Activated gamma-delta T cell (primary cell): ENCODE data around the gene ECPAS.
"Not testable (repeated sequence)": the region's sequence is repeated elsewhere in the genome, so short reads cannot be mapped to it uniquely, and the experiment has no call there.

Experiments used
- DNase-seq: peaks from one replicate; lab custom pipeline; 2025; lab: John Stamatoyannopoulos, UW

ECPAS gene

DNA sequence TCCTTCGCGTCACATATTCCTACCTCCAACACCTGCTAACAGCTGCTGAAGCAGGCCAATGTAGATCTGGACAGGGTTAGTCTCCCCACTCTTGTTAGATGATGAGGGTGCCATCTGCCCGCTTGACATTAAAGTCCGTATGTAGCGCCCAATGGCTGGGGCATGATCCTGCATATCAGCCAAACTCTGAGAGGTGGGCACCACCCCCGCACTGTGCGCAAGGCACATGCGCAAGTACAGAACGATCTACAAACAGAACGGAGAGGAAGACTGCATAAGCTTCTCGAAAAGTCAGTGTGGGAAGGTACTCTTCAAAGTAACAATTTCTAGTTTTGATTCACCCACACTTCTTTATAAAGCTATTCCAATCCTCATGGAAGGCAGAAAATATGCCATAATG, 69.8 kb downstream of the ECPAS start:
- DNase-seq: no peak

- DNase-seq: no peak
Observed at GRCh38 chr9:111413996-111414395, 70.2 kb downstream of the ECPAS start.

- no peak for DNase-seq
Observed at GRCh38 chr9:111412280-111412679, 71.9 kb downstream of the ECPAS start.

DNA sequence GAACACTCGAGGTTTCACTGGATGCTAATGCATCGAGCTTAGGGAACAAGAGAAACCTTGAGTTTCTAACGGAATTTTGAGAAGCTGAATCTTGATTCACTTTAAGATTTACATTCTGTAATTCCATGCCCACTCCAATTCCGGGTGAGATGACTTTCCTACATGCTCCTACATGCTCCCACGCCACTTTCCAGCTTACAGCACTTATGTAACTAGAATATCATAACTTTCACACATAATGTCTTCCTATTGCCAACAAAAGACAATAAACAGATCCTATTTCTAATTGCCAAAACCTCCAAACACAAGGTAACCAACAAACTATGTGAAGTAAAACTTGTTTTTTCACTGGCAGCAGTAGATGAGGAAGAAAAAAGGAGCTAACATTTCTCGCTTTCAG, 72.9 kb downstream of the ECPAS start:
- no peak for DNase-seq

DNA sequence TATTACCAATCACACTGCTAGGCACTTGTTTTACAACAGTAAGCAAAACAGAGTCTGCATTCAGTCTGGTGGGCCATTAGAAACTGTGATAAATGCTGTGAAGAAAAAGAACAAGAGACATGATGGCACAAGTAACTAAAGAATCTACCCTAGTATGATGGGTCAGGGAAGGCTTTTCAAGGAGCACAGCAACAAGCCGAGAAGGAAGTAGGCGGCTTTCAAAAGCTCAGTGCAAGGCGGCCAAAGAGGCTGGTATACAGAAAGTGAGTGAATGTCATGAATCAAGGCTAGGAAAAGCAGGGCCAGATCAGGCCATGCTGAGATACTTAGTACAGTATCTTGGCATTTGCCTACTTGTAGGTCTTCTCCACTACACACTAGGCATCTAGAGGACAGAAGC, 76.4 kb downstream of the ECPAS start:
- no peak for DNase-seq

DNA sequence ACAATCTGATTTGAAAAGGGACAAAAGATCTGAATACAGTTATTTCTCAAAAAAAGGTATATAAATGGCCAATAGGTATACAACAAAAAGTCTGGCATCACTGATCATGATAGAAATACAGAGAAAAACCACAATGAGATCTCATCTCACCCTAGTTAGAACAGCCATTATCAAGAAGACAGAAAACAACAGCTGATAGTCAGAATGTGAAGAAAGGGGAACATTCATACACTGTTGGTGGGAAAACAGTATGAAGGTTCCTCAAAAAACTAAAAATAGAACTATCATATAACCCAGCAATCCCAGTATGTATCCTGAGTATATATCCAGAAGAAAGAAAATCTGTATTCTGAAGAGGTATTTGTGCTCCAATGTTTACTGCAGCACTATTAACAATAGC, 78.5 kb downstream of the ECPAS start:
- DNase-seq: no peak

- DNase-seq: not testable (repeated sequence)
Observed at GRCh38 chr9:111401486-111401885, 82.7 kb downstream of the ECPAS start.

DNA sequence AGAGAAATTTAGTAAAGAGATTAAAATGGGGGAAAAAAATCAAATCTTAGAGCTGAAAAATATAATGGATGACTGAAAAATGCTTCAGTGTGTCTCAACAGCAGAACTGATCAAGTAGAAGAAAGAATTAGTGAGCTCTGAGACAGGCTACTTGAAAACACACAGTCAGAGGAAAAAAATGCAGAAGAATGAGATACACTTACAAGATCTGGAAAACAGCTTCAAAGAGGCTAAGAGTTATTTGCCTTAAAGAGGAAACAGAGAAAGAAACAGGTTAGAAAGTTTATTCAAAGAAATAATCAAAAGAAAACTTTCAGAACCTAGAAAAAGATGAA, 83.7 kb downstream of the ECPAS start:
- no peak for DNase-seq

DNA sequence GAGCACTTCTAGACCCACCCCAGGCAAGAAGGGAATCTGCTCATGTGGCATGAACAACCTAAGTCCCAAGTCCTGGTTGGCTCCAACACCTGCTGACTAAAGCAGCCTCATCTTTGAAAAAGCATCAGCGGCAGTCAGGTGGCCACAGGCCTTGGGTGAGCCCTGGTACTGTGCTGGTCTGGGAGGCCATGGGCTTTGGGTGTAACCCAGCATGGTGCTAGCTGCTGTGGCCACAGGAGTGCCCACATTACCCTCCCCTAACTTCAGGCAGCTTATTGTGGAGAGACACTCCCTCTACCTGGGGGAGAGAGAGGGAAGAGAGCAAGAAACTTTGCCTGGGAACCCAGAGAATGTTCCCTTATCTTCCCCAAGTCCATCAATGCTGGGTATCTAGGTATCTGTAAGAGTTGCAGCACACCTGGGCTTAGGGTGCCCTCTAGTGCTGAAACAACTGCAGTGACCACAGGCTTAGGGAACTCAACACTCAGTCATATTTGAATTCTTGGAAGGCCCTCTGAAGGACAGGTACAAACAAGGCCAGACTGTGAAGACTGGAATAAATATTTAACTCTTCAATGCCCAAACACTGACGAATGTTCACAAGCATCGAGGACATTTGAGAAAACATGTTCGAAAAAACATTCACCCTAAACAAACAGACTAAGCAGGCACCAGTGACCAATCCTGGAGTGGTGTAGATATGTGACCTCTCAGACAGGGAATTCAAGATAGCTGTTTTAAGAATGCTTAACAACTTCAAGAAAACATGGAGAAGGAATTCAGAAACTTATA, 84.2 kb downstream of the ECPAS start:
- DNase-seq: no peak

- no peak for DNase-seq
Observed at GRCh38 chr9:111399211-111399739, 84.9 kb downstream of the ECPAS start.

GRCh38 chr9:111393971-111394370, 90.2 kb downstream of the ECPAS start:
- DNase-seq: no peak

DNA sequence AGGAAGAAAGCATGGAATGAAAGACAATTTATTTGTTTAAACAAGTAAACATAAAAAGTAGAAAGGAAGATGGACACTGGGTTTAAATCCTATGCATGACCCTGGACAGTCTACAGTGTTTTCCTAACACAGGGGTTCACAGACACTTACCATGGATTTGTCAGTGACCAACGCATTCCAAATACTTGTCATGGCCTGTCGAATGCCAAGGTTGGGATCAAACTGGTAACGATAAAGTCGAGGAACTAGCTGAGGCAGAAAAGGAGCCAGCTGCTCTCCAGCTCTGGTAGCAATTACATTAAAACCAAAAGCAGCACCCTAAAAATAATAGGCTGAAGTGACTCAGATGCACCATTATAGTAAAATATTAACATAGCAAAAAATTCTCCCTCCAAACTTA, 94.8 kb downstream of the ECPAS start:
- DNase-seq: no peak

- no peak for DNase-seq
Observed at GRCh38 chr9:111386386-111386785, 97.8 kb downstream of the ECPAS start.

DNA sequence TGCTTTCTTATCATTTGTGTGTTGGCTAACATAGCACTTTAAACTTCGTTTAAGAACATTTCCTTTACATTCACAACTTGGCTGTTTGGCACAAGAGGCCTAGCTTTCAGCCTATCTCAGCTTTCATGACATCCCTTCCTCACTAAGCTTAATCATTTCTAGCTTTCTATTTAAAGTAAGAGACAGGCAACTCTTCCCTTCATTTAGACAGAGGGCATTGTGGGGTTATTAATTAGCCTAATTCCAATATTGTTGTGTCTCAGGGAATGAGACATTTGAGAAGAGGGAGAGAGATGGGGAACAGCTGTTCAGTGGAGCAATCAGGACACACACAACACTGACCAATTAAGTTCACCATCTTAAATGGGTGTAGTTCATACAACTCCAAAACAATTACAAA, 103.2 kb downstream of the ECPAS start:
- no peak for DNase-seq

DNA sequence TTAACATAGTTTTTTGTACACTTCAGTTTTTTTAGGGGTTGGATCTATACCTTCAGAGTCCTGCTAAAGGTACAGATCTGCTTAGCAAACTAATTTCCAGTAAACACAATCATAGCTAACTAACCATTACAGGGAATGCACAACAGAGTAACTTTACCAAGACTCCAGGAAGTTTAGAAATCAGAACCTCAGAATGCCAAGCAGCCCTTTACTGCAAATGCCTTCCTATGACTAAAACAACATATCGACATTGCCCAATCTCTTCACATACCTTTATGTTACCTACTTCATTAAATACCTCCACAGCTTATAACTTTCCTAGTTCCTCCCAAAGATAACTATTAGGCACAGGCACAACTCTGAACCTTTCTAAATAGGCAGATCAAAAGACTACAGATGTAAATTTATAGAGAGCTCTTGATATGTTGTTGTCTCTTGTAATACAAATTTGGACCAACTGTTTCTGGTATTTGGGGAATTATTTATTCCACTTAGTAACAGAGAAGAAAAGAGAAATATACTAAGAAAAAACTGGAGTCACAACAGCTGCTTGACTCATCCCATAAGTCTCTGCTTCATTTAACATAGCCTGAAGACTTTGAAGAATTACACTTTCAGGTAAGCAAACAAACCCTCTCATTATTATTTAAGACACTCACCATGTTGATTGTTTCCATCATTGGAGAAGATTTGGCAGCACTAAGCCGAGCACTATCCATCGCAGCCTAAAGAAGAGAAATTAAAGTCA, 108.2 kb downstream of the ECPAS start:
- DNase-seq: no peak

- DNase-seq: no peak
Observed at GRCh38 chr9:111375062-111375461, 109.1 kb downstream of the ECPAS start.

DNA sequence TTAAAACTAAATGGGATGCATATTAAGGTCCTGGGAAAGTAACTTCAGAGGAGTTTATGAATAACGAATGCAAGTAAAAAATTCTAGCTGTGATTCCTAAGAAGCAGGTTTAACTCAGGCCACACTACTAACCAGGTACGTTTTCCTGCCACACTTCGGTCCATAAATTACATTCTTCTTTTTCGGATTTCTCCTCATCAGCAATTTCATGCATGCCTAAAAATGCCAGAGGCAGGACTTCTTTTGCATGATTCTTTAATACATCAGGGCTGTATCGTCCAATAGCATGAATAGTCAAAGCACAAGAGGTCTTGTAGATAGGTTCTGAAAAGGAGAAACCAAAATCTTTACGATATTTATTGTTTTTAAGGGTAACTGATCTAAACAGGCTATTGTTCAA, 111.9 kb downstream of the ECPAS start:
- no peak for DNase-seq

GRCh38 chr9:111366978-111367377, 117.2 kb downstream of the ECPAS start:
- no peak for DNase-seq

DNA sequence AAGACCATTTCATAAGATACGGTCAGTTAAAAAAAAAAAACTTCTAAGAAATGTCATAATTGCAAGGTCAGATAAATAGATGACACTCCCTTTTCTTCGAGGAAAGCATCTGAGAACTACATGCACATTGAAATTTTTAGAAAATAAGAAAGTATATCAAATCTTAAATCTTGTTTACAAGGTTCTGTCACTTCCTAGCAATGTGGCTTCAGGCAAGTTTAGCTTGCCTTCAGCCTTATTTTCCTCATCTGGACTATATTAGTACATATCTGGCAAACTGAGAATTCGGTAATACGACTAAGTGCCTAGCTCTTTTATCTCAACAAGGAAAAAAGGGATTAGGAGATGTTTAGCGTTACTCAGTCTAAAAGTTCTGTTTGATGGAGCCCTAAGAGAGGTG, 121.7 kb downstream of the ECPAS start:
- no peak for DNase-seq

- DNase-seq: no peak
Observed at GRCh38 chr9:111360881-111361280, 123.3 kb downstream of the ECPAS start.

DNA sequence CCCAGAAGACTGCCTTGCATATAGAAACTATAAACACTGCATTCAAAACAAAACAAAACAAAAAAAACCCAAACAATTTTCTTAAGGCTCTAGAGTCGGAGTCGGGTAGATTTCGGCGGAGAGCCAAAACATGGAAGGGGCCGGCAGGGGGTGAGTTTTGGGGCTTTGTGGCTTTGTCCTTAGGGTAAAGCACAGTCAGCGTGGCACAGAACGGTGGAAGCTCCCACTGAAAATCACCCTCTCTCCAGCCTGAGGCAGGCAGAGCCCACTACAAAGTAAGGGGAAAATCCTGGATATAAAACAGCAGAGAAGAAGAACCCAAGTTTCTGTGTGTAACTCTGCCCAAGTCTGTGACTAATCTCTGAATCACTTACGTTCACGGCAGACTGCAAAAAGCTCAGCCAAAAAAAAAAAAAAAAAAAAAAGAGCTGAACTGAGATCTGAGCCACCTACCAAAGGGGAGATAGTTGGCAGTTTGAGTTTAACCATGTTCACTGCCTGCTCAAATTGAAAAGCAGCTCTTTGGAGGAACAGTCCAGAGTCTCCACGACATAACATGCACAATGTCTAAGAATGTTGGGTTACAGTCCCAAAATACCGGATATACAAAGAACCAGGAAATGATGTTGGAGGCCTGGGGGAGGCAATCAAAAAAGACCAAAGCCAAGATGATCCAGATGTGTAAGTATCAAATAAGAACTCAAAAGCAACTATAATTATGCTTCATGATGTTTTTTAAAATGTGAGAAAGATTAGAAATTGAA, 127.5 kb downstream of the ECPAS start:
- DNase-seq: no peak

DNA sequence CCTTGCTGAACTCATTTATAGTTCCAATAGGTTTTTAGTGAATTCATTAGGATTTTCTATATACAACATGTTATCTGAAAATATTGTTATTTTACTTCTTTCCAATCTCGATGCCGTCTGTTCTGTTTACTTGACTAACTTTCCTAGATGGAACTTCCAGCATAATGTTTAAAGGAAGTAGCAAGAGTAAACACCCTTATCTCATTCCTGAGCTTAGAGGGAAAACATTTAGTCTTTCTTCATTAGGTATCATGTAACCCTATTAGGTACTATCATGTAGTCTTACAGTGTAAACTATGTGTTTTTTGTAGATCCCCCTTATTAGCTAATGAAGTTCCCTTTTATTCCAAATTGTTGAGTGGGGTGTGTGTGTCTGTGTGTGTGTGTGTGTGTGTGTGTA, 131.6 kb downstream of the ECPAS start:
- no peak for DNase-seq

GRCh38 chr9:111350556-111350955, 133.6 kb downstream of the ECPAS start:
- no peak for DNase-seq
